ENCODE data around the gene ATP2A2.
A peak's percentile ranks its signal among the peaks of the same experiment; 100 is the strongest.

Gene ATP2A2

GRCh38 chr12:110365489-110366320, 84.7 kb downstream of the ATP2A2 start:
- peak overlapping the region; percentile 62 to 67 for H3K18ac ChIP-seq (ENCODE audit: low read depth in 1 of 2, low read length in 2 of 2)
- H2BK120ac ChIP-seq (ENCODE audit: low read depth, low read length): no peak overlapping the region
- no peak overlapping the region for H2AK5ac ChIP-seq (ENCODE audit: low read length, severe bottlenecking)
- H3K9me3 ChIP-seq (ENCODE audit: control insufficient read depth, low read length): no peaks in the 10 kb centered on the region
- H3K27ac ChIP-seq (ENCODE audit: low read length, poor library complexity, severe bottlenecking): no peak overlapping the region
- no peak overlapping the region for H2BK5ac ChIP-seq (ENCODE audit: low read depth, low read length, poor library complexity, severe bottlenecking)
- H2AFZ ChIP-seq (ENCODE audit: low read depth, low read length): no peak overlapping the region
- H3K79me1 ChIP-seq (replicated peaks; ENCODE audit: low read length, poor library complexity, severe bottlenecking): no peaks in the 10 kb centered on the region
- H4K8ac ChIP-seq (ENCODE audit: low read length): peak overlapping the region; percentile 35
- H4K91ac ChIP-seq (ENCODE audit: low read length): peak overlapping the region; percentile 19
- no peak overlapping the region for H3K4me3 ChIP-seq (ENCODE audit: insufficient read depth in 1 of 2, low read depth in 1 of 2, low read length in 2 of 2)
- 85% methylated on average over 7 of the region's 7 CpGs for WGBS
- no peak overlapping the region for H2BK15ac ChIP-seq (ENCODE audit: low read depth, poor library complexity, severe bottlenecking)
- H3K4me1 ChIP-seq (ENCODE audit: control insufficient read depth, insufficient read depth, low read depth, low read length): no peaks in the 10 kb centered on the region
- no peaks in the 10 kb centered on the region for H3K27me3 ChIP-seq (ENCODE audit: control insufficient read depth in 1 of 2, insufficient read depth in 1 of 2, low read length in 2 of 2)
- H3K23ac ChIP-seq (ENCODE audit: low read length in 2 of 2): no peak overlapping the region
- peak overlapping the region; percentile 80 to 91 for H2BK12ac ChIP-seq (ENCODE audit: low read length in 2 of 2)
- peak overlapping the region; percentile 9 to 78 for H3K4ac ChIP-seq (ENCODE audit: low read depth in 1 of 2, low read length in 2 of 2)
- no peak overlapping the region for H3K9ac ChIP-seq (ENCODE audit: low read length)
- H3K14ac ChIP-seq (ENCODE audit: low read length in 2 of 2): peak overlapping the region in 1 of 2 experiments; percentile 68
- peaks cover 7 to 11% of the 10 kb centered on the region in 2 experiments for H3K36me3 ChIP-seq (ENCODE audit: control insufficient read depth in 1 of 2, insufficient read depth in 2 of 2, low read depth in 1 of 2, low read length in 2 of 2)
- peak; percentile 19 for DNase-seq
- H3K4me2 ChIP-seq (ENCODE audit: low read length, poor library complexity, severe bottlenecking): no peak overlapping the region

GRCh38 chr12:110366321-110367142, 85.5 kb downstream of the ATP2A2 start:
- peaks cover 4% of the 10 kb centered on the region for H3K4me1 ChIP-seq (ENCODE audit: control insufficient read depth, insufficient read depth, low read depth, low read length)
- H3K79me1 ChIP-seq (replicated peaks; ENCODE audit: low read length, poor library complexity, severe bottlenecking): no peaks in the 10 kb centered on the region
- no peak overlapping the region for H3K23ac ChIP-seq (ENCODE audit: low read length in 2 of 2)
- peak overlapping the region; percentile 80 to 91 for H2BK12ac ChIP-seq (ENCODE audit: low read length in 2 of 2)
- H2AFZ ChIP-seq (ENCODE audit: low read depth, low read length): peak overlapping the region; percentile 72
- no peak overlapping the region for H2BK5ac ChIP-seq (ENCODE audit: low read depth, low read length, poor library complexity, severe bottlenecking)
- H3K36me3 ChIP-seq (ENCODE audit: control insufficient read depth in 1 of 2, insufficient read depth in 2 of 2, low read depth in 1 of 2, low read length in 2 of 2): peaks cover 16 to 17% of the 10 kb centered on the region in 2 experiments
- H3K18ac ChIP-seq (ENCODE audit: low read depth in 1 of 2, low read length in 2 of 2): peak overlapping the region; percentile 62 to 90
- peak overlapping the region in 1 of 2 experiments; percentile 83 for H3K14ac ChIP-seq (ENCODE audit: low read length in 2 of 2)
- peak overlapping the region; percentile 94 for H4K91ac ChIP-seq (ENCODE audit: low read length)
- peak overlapping the region; percentile 66 to 86 for H3K4ac ChIP-seq (ENCODE audit: low read depth in 1 of 2, low read length in 2 of 2)
- H2BK120ac ChIP-seq (ENCODE audit: low read depth, low read length): peak overlapping the region; percentile 71
- no peak overlapping the region for H3K9ac ChIP-seq (ENCODE audit: low read length)
- DNase-seq: peak; percentile 65
- no peaks in the 10 kb centered on the region for H3K9me3 ChIP-seq (ENCODE audit: control insufficient read depth, low read length)
- H2AK5ac ChIP-seq (ENCODE audit: low read length, severe bottlenecking): no peak overlapping the region
- WGBS: 75% methylated on average over 9 of the region's 13 CpGs
- H3K27me3 ChIP-seq (ENCODE audit: control insufficient read depth in 1 of 2, insufficient read depth in 1 of 2, low read length in 2 of 2): no peaks in the 10 kb centered on the region
- no peak overlapping the region for H3K4me2 ChIP-seq (ENCODE audit: low read length, poor library complexity, severe bottlenecking)
- no peak overlapping the region for H3K4me3 ChIP-seq (ENCODE audit: insufficient read depth in 1 of 2, low read depth in 1 of 2, low read length in 2 of 2)
- no peak overlapping the region for H3K27ac ChIP-seq (ENCODE audit: low read length, poor library complexity, severe bottlenecking)
- H2BK15ac ChIP-seq (ENCODE audit: low read depth, poor library complexity, severe bottlenecking): peak overlapping the region; percentile 77
- peak overlapping the region; percentile 96 for H4K8ac ChIP-seq (ENCODE audit: low read length)

DNA sequence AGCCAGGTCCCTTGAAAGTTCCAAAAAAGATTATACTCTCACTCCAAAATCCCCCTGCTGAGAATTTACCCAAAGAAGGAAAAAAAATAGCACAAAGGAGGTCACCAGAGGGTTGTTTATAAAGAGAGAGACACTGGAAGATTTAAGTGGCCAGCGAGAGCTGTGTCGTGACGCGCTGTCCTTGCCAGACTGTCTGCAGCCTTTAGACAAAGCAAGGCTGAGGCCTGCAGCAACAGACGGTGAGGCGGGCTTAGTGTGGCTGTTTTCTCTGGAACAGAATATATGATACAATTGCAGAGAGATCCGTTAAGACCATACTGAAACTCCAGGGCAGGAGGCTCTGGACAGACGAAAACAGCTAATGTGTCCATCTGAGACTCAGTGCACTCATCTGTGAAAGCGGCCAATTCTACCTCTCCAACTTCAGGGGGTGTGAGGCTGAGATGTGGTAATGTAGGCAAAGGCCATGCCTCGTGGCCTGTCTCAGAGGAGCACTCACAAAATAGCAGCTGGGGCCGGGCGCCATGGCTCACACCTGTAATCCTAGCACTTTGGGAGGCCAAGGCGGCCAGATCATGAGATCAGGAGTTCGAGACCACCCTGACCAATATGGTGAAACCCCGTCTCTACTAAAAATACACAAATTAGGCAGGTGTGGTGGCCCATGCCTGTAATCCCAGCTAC, 86.3 kb downstream of the ATP2A2 start:
- H3K9ac ChIP-seq (ENCODE audit: low read length): no peak overlapping the region
- H3K18ac ChIP-seq (ENCODE audit: low read depth in 1 of 2, low read length in 2 of 2): peak overlapping the region; percentile 62 to 90
- no peak overlapping the region for H2BK5ac ChIP-seq (ENCODE audit: low read depth, low read length, poor library complexity, severe bottlenecking)
- H3K27me3 ChIP-seq (ENCODE audit: control insufficient read depth in 1 of 2, insufficient read depth in 1 of 2, low read length in 2 of 2): no peaks in the 10 kb centered on the region
- no peak overlapping the region for H3K23ac ChIP-seq (ENCODE audit: low read length in 2 of 2)
- H3K79me1 ChIP-seq (replicated peaks; ENCODE audit: low read length, poor library complexity, severe bottlenecking): no peaks in the 10 kb centered on the region
- peak overlapping the region; percentile 96 for H4K8ac ChIP-seq (ENCODE audit: low read length)
- H3K4ac ChIP-seq (ENCODE audit: low read depth in 1 of 2, low read length in 2 of 2): peak overlapping the region; percentile 3 to 86
- DNase-seq: peak; percentile 93
- no peaks in the 10 kb centered on the region for H3K9me3 ChIP-seq (ENCODE audit: control insufficient read depth, low read length)
- peak overlapping the region; percentile 0 to 80 for H2BK12ac ChIP-seq (ENCODE audit: low read length in 2 of 2)
- peak overlapping the region in 1 of 2 experiments; percentile 57 for H3K14ac ChIP-seq (ENCODE audit: low read length in 2 of 2)
- peak overlapping the region; percentile 71 for H2BK120ac ChIP-seq (ENCODE audit: low read depth, low read length)
- H2AFZ ChIP-seq (ENCODE audit: low read depth, low read length): peak overlapping the region; percentile 72
- H4K91ac ChIP-seq (ENCODE audit: low read length): peak overlapping the region; percentile 14
- peak overlapping the region; percentile 13 for H2BK15ac ChIP-seq (ENCODE audit: low read depth, poor library complexity, severe bottlenecking)
- no peak overlapping the region for H2AK5ac ChIP-seq (ENCODE audit: low read length, severe bottlenecking)
- H3K36me3 ChIP-seq (ENCODE audit: control insufficient read depth in 1 of 2, insufficient read depth in 2 of 2, low read depth in 1 of 2, low read length in 2 of 2): peaks cover 24 to 25% of the 10 kb centered on the region in 2 experiments
- 48% methylated on average over 15 of the region's 15 CpGs for WGBS
- no peak overlapping the region for H3K27ac ChIP-seq (ENCODE audit: low read length, poor library complexity, severe bottlenecking)
- no peak overlapping the region for H3K4me2 ChIP-seq (ENCODE audit: low read length, poor library complexity, severe bottlenecking)
- no peak overlapping the region for H3K4me3 ChIP-seq (ENCODE audit: insufficient read depth in 1 of 2, low read depth in 1 of 2, low read length in 2 of 2)
- H3K4me1 ChIP-seq (ENCODE audit: control insufficient read depth, insufficient read depth, low read depth, low read length): peaks cover 4% of the 10 kb centered on the region

Measured in mesenchymal stem cell (in vitro differentiated cells and primary cell).